SU-DHL-6 (cell line): ENCODE measurements around the gene TWSG1.

ENCODE experiments used
- CTCF ChIP-seq: fragments of 200-600 bp; sonication (generic); IDR thresholded peaks from one replicate; pipeline ENCODE4 v1.5.1; 2017; ENCODE audit warnings: antibody characterized with exemption, mild to moderate bottlenecking, low read length, moderate library complexity; ENCODE audit not compliant: insufficient read depth, poor library complexity, severe bottlenecking
- EZH2phosphoT487 ChIP-seq: fragments of 200-600 bp; sonication (generic), shearing (Covaris generic); conservative IDR thresholded peaks from 2 replicates; pipeline ENCODE4 v1.6.1; 2018; ENCODE audit warnings: mild to moderate bottlenecking, antibody characterized with exemption, low read length, moderate library complexity, mixed read lengths

DNA sequence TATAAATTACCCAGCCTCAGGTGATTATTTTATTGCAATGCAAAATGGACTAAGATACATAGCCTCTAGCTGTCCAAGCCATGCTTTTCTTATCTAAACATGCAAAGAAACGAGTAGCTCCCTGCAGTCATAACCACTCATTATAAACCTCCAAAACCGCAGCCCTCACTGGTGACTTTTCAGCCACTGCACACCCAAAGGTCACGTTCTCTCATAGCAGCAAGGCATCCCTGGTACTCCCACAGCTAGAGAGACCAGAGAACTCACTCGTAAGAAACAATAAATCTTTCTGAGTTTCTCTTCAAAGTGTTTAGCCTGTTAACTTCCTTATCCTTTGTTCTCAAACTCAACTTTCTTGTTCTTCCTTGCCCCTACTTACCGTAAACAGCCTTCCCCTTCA is 112.3 kb downstream of the TWSG1 start:
- TF ChIP-seq CTCF: no peak
- TF ChIP-seq EZH2phosphoT487: no peak
